HCT116 (cell line): ENCODE data around the gene CFAP92. TPM values are rescaled to one million over a fixed set of nuclear protein-coding genes. Genes with fewer than 3 reads are reported as not detected.

Experiments used
- ATAC-seq: fragments of 200-7000 bp; cut with Tn5 transposase; 2 replicates; pipeline ENCODE4 v1.9.1; 2020; ENCODE audit warnings: mild to moderate bottlenecking, moderate library complexity
- BruUV-seq: library from RNA; stranded (reverse); fragments of 400-500 nt; replicated peaks from 2 replicates; lab custom pipeline; 2021; lab: Mats Ljungman, UMichigan
- CTCF ChIA-PET: fragments of 300-600 bp; sonication (Branson Sonifier 250); formaldehyde crosslinking; loops from one replicate; lab custom pipeline; 2021; ENCODE audit warnings: antibody characterized with exemption; lab: Charles Lee
- POLR2A ChIA-PET: fragments of 300-600, 350-600 bp; sonication (Branson Sonifier 250); formaldehyde crosslinking; loops from one replicate; lab custom pipeline; 2021; ENCODE audit warnings: antibody characterized with exemption; lab: Charles Lee
- RAD21 ChIA-PET, 2 experiments: fragments of 300-600 bp; sonication (Branson Sonifier 250); formaldehyde crosslinking; loops; one replicate each; lab custom pipeline; 2023; ENCODE audit warnings: low total read pairs in 2 of 2; ENCODE audit not compliant: uncharacterized antibody in 2 of 2, unreplicated experiment in 2 of 2, low non-redundant PET in 1 of 2; lab: Charles Lee
- DNase-seq: peaks from one replicate; pipeline ENCODE4 v3.0.0-alpha.2; 2010; ENCODE audit warnings: low read depth, low spot score
- H2AFZ ChIP-seq: fragments of 200-600 bp; shearing (Covaris generic), sonication (generic); 2 replicates; pipeline ENCODE4 v1.6.1; 2017; ENCODE audit warnings: low read depth, mixed run types, mixed read lengths, antibody characterized with exemption, low read length; ENCODE audit not compliant: poor library complexity, severe bottlenecking
- H3K27ac ChIP-seq: 2 replicates; pipeline ENCODE4 v1.5.1; 2012; ENCODE audit warnings: low read depth, low read length
- H3K27me3 ChIP-seq: fragments of 200-600 bp; sonication (generic); 2 replicates; pipeline ENCODE4 v1.6.1; 2016; ENCODE audit warnings: mixed run types, low read length, mixed read lengths; ENCODE audit not compliant: insufficient read depth
- H3K36me3 ChIP-seq, 2 experiments: fragments of 200-500 bp in 1 of 2; fragments of 200-600 bp in 1 of 2; sonication (Bioruptor generic) in 1 of 2; sonication (generic) in 1 of 2; 2 replicates each; pipeline versions ENCODE4 v1.5.1 to v1.6.1; 2014 to 2016; ENCODE audit warnings: low read length in 2 of 2, inconsistent platforms in 1 of 2, mixed read lengths in 1 of 2, mixed run types in 1 of 2; ENCODE audit not compliant: insufficient read depth in 2 of 2, control insufficient read depth in 1 of 2
- H3K4me1 ChIP-seq, 2 experiments: fragments of 200-600 bp in 1 of 2; sonication (generic) in 1 of 2; 2 replicates each; pipeline versions ENCODE4 v1.5.1 to v1.6.1; 2012 to 2017; ENCODE audit warnings: low read length in 2 of 2, inconsistent platforms in 1 of 2, mild to moderate bottlenecking in 1 of 2, mixed read lengths in 1 of 2, mixed run types in 1 of 2, moderate library complexity in 1 of 2; ENCODE audit not compliant: insufficient read depth in 2 of 2, control insufficient read depth in 1 of 2
- H3K4me2 ChIP-seq: fragments of 200-600 bp; sonication (generic); 2 replicates; pipeline ENCODE4 v1.6.1; 2017; ENCODE audit warnings: mixed run types, low read length, mixed read lengths
- H3K4me3 ChIP-seq, 2 experiments: fragments of 200-600 bp in 1 of 2; sonication (generic) in 1 of 2; replicated peaks in 1 of 2; 2 replicates each; pipeline ENCODE4 v1.5.1; 2011 to 2016; ENCODE audit warnings: low read length in 2 of 2, control low read depth in 1 of 2, low read depth in 1 of 2, mild to moderate bottlenecking in 1 of 2, mixed read lengths in 1 of 2, mixed run types in 1 of 2
- H3K79me2 ChIP-seq: fragments of 200-600 bp; sonication (generic); 2 replicates; pipeline ENCODE4 v1.6.1; 2017; ENCODE audit warnings: mild to moderate bottlenecking, mixed run types, low read length, moderate library complexity, mixed read lengths; ENCODE audit not compliant: insufficient read depth
- H3K9ac ChIP-seq: fragments of 200-600 bp; sonication (generic); 2 replicates; pipeline ENCODE4 v1.6.1; 2016; ENCODE audit warnings: low read length, mixed read lengths
- H3K9me2 ChIP-seq: fragments of 200-600 bp; sonication (generic), shearing (Covaris generic); 2 replicates; pipeline ENCODE4 v1.6.1; 2017; ENCODE audit warnings: mixed run types, mild to moderate bottlenecking, moderate library complexity; ENCODE audit not compliant: insufficient read depth
- H3K9me3 ChIP-seq, 2 experiments: fragments of 200-500 bp in 1 of 2; fragments of 200-600 bp in 1 of 2; sonication (Bioruptor generic) in 1 of 2; sonication (generic) in 1 of 2; 2 replicates each; pipeline ENCODE4 v1.6.1; 2014 to 2017; ENCODE audit warnings: low read length in 2 of 2, mixed read lengths in 2 of 2, inconsistent platforms in 1 of 2, low read depth in 1 of 2, mild to moderate bottlenecking in 1 of 2, mixed run types in 1 of 2, moderate library complexity in 1 of 2; ENCODE audit not compliant: control insufficient read depth in 1 of 2, insufficient read depth in 1 of 2
- H4K20me1 ChIP-seq: fragments of 200-600 bp; sonication (generic), shearing (Covaris generic); 2 replicates; pipeline ENCODE4 v1.6.1; 2017; ENCODE audit warnings: mixed run types, mild to moderate bottlenecking, moderate library complexity; ENCODE audit not compliant: insufficient read depth
- EGR1 ChIP-seq: IDR thresholded peaks from 2 replicates; pipeline ENCODE4 v1.6.1; 2012; ENCODE audit warnings: low read depth
- ELF1 ChIP-seq: IDR thresholded peaks from 2 replicates; pipeline ENCODE4 v1.6.1; 2012; ENCODE audit warnings: low read depth, borderline replicate concordance
- EZH2 ChIP-seq: fragments of 200-600 bp; sonication (generic); IDR thresholded peaks from 2 replicates; pipeline ENCODE4 v1.6.1; 2017; ENCODE audit warnings: antibody characterized with exemption, mixed run types
- FOSL1 ChIP-seq: IDR thresholded peaks from 2 replicates; pipeline ENCODE4 v1.6.1; 2012; ENCODE audit warnings: low read depth
- MAX ChIP-seq: IDR thresholded peaks from 2 replicates; pipeline ENCODE4 v1.6.1; 2012
- POLR2A ChIP-seq: IDR thresholded peaks from 2 replicates; pipeline ENCODE4 v1.7.0; 2011; ENCODE audit warnings: borderline replicate concordance; ENCODE audit not compliant: insufficient read depth, insufficient read length; ENCODE audit errors: extremely low read depth
- POLR2AphosphoS5 ChIP-seq: IDR thresholded peaks from 2 replicates; pipeline ENCODE4 v1.6.1; 2011; ENCODE audit warnings: mild to moderate bottlenecking, low read depth, low read length, moderate library complexity
- SRF ChIP-seq: IDR thresholded peaks from 2 replicates; pipeline ENCODE4 v1.6.1; 2012; ENCODE audit warnings: low read depth
- TCF7L2 ChIP-seq: IDR thresholded peaks from 2 replicates; pipeline ENCODE4 v1.7.0; 2011; ENCODE audit warnings: borderline replicate concordance, inconsistent platforms; ENCODE audit not compliant: insufficient read depth, insufficient read length; ENCODE audit errors: extremely low read depth
- YY1 ChIP-seq: IDR thresholded peaks from 2 replicates; pipeline ENCODE4 v1.6.1; 2011; ENCODE audit warnings: low read length, low read depth, moderate library complexity, mild to moderate bottlenecking; ENCODE audit not compliant: insufficient replicate concordance; ENCODE audit errors: extremely low read depth
- ZFX ChIP-seq: fragments of 450-650 bp; IDR thresholded peaks from 2 replicates; pipeline ENCODE4 v1.6.1; 2017
- ZNF274 ChIP-seq: fragments of 200-500 bp; sonication (Bioruptor generic); IDR thresholded peaks from 2 replicates; pipeline ENCODE4 v1.6.1; 2014; ENCODE audit warnings: mild to moderate bottlenecking, low read depth, low read length, inconsistent platforms
- intact Hi-C: fragments of 100-400 bp; cut with micrococcal nuclease; formaldehyde crosslinking; loops from 2 replicates; pipeline ENCODE4 v1.10.0; 2022
- total RNA-seq: library from RNA; stranded (reverse); gene quantifications from one replicate; pipeline ENCODE4 v1.2.1, GENCODE V29; 2021; ENCODE audit not compliant: unreplicated experiment
- TF ChIP-seq, protein P1 (sequence below): IDR thresholded peaks from 2 replicates; pipeline ENCODE4 v1.6.1; 2012

CFAP92 gene
- total RNA-seq, 1 experiment from 2014 or later = 3.6 TPM

GRCh38 chr3:129009266-129009665, 15.4 kb upstream of the CFAP92 start:
- no peaks in the 10 kb centered on the region for H3K79me2 ChIP-seq
- peaks cover 3 to 6% of the 10 kb centered on the region in 2 experiments; a peak in 1 of 4 replicates for H3K4me1 ChIP-seq
- no peaks in the 10 kb centered on the region for H3K27me3 ChIP-seq
- no peaks in the 10 kb centered on the region for H3K9me2 ChIP-seq
- H3K9me3 ChIP-seq = no peaks in the 10 kb centered on the region
- intact Hi-C loops = no loop called here
- ChIA-PET POLR2A (interaction anchor here (0.8 kb wide), 1 partner anchor 69 kb away, joined by 3 read pairs; no protein-coding TSS in a partner anchor), CTCF (no interaction called here), RAD21 (no interaction called here)
- no peak overlapping the region for H3K4me3 ChIP-seq
- TF ChIP-seq, protein P1, sequence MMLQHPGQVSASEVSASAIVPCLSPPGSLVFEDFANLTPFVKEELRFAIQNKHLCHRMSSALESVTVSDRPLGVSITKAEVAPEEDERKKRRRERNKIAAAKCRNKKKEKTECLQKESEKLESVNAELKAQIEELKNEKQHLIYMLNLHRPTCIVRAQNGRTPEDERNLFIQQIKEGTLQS = no peak
- TF ChIP-seq SRF (no peak), EGR1 (no peak), FOSL1 (no peak), ZFX (no peak), POLR2AphosphoS5 (no peak), MAX (no peak), TCF7L2 (no peak), EZH2 (no peak), POLR2A (no peak), ZNF274 (no peak), YY1 (no peak), ELF1 (no peak)
- no peak overlapping the region for H3K4me2 ChIP-seq
- no peak overlapping the region for H2AFZ ChIP-seq
- H3K9ac ChIP-seq = no peak overlapping the region
- no peak overlapping the region for H3K27ac ChIP-seq
- DNase-seq (no peak), ATAC-seq (no peak)
- no peaks in the 10 kb centered on the region for H3K36me3 ChIP-seq
- BruUV-seq = no TSS peak
- H4K20me1 ChIP-seq = no peaks in the 10 kb centered on the region
